Measurements from ENCODE around the gene SOD1.

GRCh38 chr21:31688603-31689368 lies 29.3 kb downstream of the SOD1 start:
- no peak for TF ChIP-seq CTCF (IDR thresholded peaks at IDR 0.05)
- no peak for TF ChIP-seq POLR2A (IDR thresholded peaks at IDR 0.05)

Measured in gastroesophageal sphincter (tissue), 3 donors.